ENCODE data around the gene LCORL.

Gene LCORL

GRCh38 chr4:17805580-17806155, 215.9 kb downstream of the LCORL start:
- no peak for DNase-seq (ENCODE audit: low read depth)
- H3K4me3 ChIP-seq (ENCODE audit: low read depth, low read length) = no peak overlapping the region
- no peak for TF ChIP-seq CTCF (IDR thresholded peaks at IDR 0.05; ENCODE audit: low read depth, low read length, missing control alignments)

GRCh38 chr4:17797808-17798207, 223.7 kb downstream of the LCORL start:
- DNase-seq (ENCODE audit: low read depth) = no peak
- no peak overlapping the region for H3K4me3 ChIP-seq (ENCODE audit: low read depth, low read length)
- TF ChIP-seq CTCF (IDR thresholded peaks at IDR 0.05; ENCODE audit: low read depth, low read length, missing control alignments) = no peak

GRCh38 chr4:17794730-17795129, 226.8 kb downstream of the LCORL start:
- H3K4me3 ChIP-seq (ENCODE audit: low read depth, low read length) = no peak overlapping the region
- TF ChIP-seq CTCF (IDR thresholded peaks at IDR 0.05; ENCODE audit: low read depth, low read length, missing control alignments) = no peak
- no peak for DNase-seq (ENCODE audit: low read depth)

Measured in GM12864 (cell line).